Fibroblast of mammary gland (primary cell): Measurements from ENCODE around the gene CSK.

ENCODE experiments used
- DNase-seq: peaks from one replicate; pipeline ENCODE4 v3.0.0-alpha.2; 2010; ENCODE audit warnings: low read depth
- H3K4me3 ChIP-seq: 2 replicates; pipeline ENCODE4 v1.5.1; 2011; ENCODE audit warnings: low read depth, mild to moderate bottlenecking, low read length, moderate library complexity; ENCODE audit not compliant: control insufficient read depth
- TF ChIP-seq, protein P1 (sequence below): conservative IDR thresholded peaks from 2 replicates; pipeline ENCODE4 v1.5.1; 2011; ENCODE audit warnings: low read depth, low read length, inconsistent platforms; ENCODE audit not compliant: control insufficient read depth, insufficient read depth

Gene CSK

GRCh38 chr15:74798388-74799254 is 16.7 kb downstream of the CSK start:
- no peak for DNase-seq
- TF ChIP-seq, protein P1, sequence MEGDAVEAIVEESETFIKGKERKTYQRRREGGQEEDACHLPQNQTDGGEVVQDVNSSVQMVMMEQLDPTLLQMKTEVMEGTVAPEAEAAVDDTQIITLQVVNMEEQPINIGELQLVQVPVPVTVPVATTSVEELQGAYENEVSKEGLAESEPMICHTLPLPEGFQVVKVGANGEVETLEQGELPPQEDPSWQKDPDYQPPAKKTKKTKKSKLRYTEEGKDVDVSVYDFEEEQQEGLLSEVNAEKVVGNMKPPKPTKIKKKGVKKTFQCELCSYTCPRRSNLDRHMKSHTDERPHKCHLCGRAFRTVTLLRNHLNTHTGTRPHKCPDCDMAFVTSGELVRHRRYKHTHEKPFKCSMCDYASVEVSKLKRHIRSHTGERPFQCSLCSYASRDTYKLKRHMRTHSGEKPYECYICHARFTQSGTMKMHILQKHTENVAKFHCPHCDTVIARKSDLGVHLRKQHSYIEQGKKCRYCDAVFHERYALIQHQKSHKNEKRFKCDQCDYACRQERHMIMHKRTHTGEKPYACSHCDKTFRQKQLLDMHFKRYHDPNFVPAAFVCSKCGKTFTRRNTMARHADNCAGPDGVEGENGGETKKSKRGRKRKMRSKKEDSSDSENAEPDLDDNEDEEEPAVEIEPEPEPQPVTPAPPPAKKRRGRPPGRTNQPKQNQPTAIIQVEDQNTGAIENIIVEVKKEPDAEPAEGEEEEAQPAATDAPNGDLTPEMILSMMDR, result no peak
- H3K4me3 ChIP-seq, result no peak overlapping the region

- H3K4me3 ChIP-seq, result no peak overlapping the region
- no peak for DNase-seq
- TF ChIP-seq, protein P1, result no peak
Measured at GRCh38 chr15:74799255-74799855, 17.5 kb downstream of the CSK start.

GRCh38 chr15:74799856-74800558 is 18.1 kb downstream of the CSK start:
- TF ChIP-seq, protein P1, result peak; percentile 92
- DNase-seq, result peak; percentile 66
- no peak overlapping the region for H3K4me3 ChIP-seq

GRCh38 chr15:74800559-74801094 is 18.7 kb downstream of the CSK start:
- TF ChIP-seq, protein P1, result no peak
- no peak overlapping the region for H3K4me3 ChIP-seq
- no peak for DNase-seq

DNA sequence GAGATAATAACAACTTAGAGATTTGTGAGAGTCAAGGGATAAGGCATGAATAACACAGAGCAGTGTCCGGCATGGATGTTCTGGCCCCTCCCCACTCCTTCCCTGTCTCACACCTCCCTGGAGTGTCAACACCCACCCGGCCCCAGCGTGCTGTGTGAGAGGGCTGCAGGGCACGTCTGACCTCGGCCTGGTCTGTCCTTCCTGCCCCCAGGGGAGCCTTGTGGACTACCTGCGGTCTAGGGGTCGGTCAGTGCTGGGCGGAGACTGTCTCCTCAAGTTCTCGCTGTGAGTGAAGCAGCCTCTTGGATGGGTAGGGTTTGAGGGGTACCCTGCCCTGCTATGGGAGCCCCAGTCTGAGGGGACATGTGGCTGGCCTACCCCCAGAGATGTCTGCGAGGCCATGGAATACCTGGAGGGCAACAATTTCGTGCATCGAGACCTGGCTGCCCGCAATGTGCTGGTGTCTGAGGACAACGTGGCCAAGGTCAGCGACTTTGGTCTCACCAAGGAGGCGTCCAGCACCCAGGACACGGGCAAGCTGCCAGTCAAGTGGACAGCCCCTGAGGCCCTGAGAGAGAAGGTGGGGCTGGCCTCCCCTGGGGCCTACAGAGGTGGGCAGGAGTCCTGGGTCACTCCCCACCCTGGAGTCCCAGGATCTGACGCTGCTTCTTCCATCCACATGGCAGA is 19.6 kb downstream of the CSK start:
- no peak overlapping the region for H3K4me3 ChIP-seq
- no peak for DNase-seq
- TF ChIP-seq, protein P1, result no peak

- TF ChIP-seq, protein P1, result no peak
- H3K4me3 ChIP-seq, result no peak overlapping the region
Measured at GRCh38 chr15:74802290-74802689, 20.4 kb downstream of the CSK start.

More at GRCh38 chr15:74802290-74802689, 20.4 kb downstream of the CSK start:
- no peak for DNase-seq
